Measurements from ENCODE around the gene USP36.
A peak's percentile ranks its signal among the peaks of the same experiment; 100 is the strongest.
"Not testable (repeated sequence)": the region's sequence is repeated elsewhere in the genome, so short reads cannot be mapped to it uniquely, and the experiment has no call there.

Gene USP36

DNA sequence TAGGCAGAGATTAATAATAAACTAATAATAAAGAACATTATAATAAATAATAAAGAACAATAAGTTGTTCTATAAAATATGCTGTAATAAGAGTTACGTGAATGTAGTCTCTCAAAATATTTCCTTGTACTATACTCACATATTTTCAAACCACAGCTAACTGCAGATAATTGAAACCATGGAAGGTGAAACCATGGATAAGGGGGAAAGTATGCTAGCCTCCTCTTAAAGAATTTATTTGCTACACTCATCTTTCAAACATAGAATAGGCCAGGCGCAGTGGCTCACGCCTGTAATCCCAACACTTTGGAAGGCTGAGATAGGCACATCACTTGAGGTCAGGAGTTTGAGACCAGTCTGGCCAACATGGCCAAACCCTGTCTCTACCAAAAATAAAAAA, 77.1 kb downstream of the USP36 start:
- DNase-seq = no peak

DNA sequence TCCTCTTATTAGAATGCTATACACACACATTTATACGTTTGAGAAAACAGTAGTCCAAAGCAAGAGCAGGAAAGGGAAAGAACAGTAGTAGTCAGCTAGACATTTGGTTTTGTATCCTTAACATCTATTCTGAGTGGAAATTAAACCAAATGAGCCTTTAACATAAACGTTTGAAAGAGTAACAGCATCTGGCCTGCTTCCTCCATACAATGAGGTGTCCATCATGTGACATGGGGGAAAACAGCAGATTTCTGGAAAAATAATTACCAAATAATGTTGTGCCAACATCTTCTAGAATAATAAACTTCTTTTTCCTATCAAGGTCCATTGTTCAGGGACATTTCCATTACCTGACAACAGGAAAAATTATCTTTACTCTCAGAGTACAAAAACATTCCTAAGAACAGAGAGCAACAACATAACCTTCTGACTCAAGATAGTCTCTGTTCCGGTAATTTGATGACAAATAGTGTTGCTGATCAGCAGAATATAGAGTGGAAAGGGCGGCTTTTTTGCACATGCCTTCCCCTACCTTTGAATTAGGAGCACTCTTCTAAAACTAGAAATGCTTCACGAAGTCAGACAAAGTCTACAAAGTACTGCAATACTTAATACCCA, 78.7 kb downstream of the USP36 start:
- DNase-seq = no peak

DNA sequence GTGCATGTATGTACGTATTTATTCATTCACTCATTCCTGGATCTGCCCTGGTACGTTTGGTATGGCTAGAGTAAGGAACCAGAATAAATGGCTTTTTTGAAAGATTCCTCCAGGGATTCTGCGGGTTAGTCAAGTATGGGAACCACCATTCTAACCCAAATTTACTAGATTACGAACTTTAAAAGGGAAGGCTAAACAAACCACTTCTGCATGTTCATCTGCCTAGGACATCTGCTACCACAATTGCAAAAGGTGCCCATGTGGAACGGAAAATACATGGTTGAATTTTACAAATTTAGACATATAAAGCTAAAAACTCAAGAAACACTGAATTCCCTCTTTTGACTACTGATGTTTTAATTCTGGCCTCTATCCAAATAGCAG, 80.7 kb downstream of the USP36 start:
- no peak for DNase-seq

DNA sequence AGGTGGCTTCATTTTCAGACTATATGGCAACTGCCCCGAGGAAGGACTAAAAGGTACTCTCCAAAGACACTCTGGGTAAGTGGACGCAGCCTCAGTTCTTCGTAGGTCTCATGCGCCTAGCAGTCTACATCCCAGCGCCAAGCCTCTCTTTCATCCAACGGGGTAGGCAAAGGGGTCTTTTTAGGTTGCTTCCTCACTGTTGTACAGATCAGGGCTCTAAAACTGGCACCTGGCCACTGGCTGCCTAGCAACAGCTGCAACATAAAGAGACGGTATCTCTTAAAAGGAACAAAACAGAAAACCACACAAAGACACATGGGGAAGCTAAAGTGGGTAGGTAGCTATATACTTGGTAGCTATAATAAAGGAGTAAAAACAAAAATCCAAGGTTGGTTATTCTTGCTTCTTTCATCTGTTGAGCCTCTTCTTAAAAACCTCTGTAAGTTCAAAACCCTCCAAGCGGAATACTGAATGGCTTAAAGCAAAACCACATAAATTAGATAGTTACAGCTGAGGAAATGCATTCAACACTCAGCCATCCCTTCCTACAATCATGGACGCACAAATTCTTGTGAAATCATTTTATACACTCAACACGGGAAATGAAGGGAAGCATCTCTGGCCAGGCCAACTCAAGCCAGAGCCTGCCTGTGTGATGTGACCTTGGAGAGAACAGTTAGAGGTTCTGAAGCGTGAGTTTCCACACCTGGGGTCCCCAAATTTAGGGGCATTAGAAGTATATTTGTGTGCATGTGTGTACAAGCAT, 81.2 kb downstream of the USP36 start:
- peak; percentile 71 for DNase-seq

DNA sequence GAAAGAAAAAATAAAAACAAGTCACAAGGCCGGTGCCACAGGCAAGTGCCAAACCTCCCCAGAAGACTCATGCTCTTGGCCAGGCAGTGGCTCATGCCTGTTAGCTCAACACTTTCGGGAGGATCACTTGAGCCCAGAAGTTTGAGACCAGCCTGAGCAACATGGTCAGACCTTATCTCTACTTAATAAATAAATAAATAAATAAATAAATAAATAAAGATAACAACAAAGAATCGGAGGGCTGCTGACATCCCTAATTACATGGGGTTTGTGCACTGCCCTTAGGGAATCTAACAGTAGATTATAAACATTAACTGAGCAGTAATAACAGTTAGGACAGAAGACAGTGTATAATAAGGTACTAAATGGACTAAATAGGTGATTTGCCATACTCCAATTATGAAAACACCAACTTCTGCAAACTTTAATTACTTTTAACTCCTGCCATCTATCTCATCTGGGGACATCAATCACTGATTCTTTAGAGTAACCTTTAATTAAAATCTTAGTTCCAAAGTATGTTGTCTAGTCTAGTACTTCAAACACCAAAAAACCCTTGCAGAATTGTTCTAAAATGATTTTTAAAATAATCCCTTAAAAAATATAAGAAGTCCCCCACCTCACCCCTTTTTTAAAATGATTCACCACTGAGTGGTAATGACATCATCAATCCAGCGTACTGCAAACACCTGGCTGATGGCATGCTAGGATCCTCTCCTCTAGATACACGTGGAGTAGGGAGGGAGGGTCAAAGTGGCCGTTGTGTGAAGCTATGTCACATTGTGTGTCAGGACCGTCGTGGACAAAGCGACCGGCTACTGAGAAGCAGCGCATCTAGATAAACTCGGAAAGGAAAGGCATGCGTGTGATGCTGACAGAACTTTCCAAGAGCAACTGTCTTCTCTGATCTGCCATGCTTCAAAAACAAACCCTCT, 87.0 kb downstream of the USP36 start:
- no peak for DNase-seq

DNA sequence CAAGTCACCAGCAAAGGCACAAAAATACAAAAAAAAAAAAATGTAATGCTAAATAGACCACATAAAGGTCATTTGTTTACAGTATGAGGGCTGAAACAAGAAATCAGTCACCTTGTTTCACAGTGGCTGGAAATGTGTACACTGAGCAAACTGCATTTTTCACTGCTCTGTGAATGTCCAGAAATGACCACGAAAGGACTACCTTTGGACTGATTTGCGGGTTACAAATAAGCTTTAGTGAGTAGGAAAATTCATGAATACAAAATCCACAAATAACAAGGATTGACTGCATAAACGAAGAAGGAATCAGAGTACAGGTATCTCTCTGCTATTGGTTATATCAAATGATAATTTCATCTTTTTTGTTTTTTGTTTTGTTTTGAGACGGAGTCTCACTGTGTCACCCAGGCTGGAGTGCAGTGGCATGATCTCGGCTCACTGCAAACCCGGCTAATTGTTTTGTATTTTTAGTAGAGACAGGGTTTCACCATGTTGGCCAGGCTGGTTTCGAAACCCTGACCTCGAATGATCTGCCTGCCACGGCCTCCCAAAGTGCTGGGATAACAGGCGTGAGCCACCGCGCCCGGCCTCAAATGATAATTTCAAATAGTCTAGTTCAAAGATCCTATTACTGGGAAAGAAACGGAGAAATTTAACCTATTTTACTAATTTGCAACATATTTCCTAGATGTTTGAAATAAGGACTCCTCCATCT, 89.0 kb downstream of the USP36 start:
- no peak for DNase-seq

DNA sequence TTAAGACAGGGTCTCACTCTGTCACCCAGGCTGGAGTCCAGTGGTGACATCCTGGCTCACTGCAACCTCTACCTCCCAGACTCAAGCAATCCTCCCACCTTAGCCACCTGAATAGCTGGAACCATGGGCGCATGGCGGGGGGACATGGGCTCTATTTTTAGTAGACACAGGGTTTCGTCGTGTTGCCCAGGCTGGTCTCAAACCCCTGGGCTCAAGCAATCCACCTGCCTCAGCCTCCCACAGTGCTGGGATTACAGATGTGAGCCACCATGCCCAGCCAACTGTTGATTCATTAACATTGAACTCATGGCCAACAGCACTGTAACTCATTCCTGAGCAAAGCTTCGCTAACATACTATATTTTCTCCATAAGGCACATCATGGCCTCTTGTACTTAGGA, 89.6 kb downstream of the USP36 start:
- DNase-seq = not testable (repeated sequence)

DNA sequence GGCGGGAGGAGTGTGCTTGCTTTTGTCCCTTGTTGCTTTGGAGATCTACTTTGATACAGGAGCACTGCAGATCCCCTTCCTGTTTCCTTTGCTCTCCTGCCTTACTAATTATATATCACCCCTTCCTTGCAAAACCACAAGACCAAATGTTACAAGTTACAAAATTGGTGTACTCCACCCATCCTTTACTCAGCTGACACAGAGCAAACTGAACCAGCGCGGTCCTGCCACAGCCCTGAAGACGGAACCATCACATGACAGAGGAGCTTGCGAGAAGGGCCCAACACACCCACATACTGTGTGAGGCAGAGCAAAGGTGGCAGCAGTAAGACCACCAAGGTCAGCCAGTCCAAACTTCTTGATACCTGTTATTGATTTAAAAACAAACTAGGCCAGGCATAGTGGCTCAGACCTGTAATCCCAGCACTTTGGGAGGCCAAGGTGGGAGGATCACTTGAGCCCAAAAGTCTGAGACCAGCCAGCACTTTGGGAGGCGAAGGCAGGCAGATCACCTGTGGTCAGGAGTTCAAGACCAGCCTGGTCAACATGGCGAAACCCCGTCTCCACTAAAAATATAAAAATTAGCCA, 91.8 kb downstream of the USP36 start:
- DNase-seq = peak; percentile 46

DNA sequence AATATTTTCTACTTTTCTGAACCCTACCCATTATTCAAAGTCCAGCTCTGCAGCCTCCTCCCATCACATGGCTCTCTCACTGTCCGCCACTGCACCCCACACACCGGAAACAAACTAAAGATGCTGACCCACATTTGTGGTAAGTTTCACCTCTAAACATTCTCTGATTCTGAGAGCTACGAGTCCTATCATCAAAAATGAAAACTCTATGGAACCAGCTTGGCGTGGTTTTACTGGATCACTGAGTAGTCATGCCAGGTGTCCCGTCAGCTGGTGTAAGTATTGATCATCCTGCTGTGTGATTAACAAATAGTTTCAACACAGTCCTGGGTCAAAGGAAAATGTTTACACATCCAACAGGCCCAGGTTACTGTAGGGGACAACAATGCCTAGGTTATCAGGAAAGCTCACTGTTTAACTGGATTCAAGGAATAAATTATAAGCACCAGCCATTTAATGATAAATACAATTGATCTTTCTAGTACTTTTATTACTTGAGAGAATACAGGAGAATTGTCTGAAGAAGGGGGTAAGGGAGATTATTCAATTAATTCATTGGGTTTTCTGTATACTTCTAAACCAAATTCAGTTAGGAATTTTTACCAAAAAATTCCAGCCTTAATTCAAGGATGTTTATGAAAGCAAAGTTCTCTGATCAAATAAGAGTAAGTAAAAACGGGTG, 92.4 kb downstream of the USP36 start:
- no peak for DNase-seq

DNA sequence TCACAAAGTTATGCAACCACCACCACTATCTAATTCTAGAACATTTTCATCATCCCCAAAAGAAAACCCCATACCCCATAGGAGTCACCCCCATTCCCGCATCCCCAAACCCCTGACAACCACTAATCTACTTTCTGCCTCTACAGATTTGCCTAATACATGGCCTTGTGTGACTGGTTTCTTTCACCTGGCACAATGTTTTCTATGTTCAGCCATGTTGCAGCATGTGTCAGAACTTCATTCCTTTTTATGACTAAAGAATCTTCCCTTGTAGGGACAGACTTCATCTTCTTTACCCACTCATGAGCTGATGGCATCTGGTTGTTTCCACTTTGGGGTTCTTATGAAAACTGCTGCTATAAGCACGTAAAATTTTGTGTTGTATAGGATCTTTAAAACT, 93.1 kb downstream of the USP36 start:
- DNase-seq = no peak

DNA sequence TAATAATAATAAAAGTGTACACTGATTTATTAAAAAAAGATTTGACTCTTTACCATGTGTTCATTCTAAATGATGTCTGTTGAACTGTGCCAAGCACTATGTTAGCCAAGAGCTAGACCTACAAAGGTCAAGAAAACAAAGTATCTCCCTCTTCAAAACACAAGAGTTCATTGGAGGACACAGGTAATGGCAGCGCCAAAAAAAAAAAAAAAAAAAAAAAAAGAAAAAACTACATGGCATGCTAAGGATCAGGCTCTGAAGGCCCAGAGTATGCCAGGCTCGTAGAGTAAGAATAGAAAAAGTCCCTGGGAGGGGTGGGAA, 93.7 kb downstream of the USP36 start:
- DNase-seq = no peak

DNA sequence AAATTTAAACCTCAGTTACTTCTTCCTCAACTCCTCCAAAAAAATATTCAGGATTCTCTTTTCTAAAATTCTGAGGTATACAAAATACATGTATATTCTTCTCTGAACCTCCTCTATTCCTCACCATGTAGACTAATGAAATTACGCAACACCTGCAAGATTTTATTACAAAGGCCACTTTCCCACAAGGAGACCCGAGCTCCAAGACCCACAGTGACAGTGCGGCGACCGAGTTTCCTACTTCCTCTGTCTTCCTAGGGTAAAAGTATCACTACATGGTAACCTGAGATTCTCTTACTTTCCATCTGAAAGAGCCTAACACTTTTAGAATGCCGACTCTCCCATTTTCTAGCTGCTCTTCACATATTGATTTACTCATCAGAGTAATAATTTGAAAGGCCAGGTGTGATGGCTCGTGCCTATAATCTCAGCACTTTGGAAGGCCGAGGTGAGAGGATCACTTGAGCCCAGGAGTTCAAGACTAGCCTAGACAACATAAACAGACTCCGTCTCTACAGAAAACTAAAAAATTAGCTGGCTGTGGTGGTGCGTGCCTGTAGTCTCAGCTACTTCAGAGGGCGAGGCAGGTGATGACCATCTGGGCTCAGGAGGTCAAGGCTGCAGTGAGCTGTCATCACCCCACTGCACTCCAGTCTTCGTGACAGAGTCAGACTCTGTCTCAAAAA, 94.2 kb downstream of the USP36 start:
- no peak for DNase-seq
